ENCODE measurements around the gene LINC01488.

The LINC01488 gene

GRCh38 chr11:69495441-69496201 is 14.2 kb downstream of the LINC01488 start:
- DNase-seq: no peak

GRCh38 chr11:69496202-69496557 is 14.7 kb downstream of the LINC01488 start:
- DNase-seq: no peak

GRCh38 chr11:69496631-69497220 is 15.3 kb downstream of the LINC01488 start:
- DNase-seq: no peak

GRCh38 chr11:69497221-69497787 is 15.8 kb downstream of the LINC01488 start:
- DNase-seq: no peak

GRCh38 chr11:69498614-69499175 is 17.2 kb downstream of the LINC01488 start:
- DNase-seq: no peak

- DNase-seq: no peak
Measured at GRCh38 chr11:69499186-69499917, 17.9 kb downstream of the LINC01488 start.

- DNase-seq: no peak
Measured at GRCh38 chr11:69499918-69500284, 18.4 kb downstream of the LINC01488 start.

- no peak for DNase-seq
Measured at GRCh38 chr11:69500285-69501120, 19.0 kb downstream of the LINC01488 start.

- no peak for DNase-seq
Measured at GRCh38 chr11:69501121-69501489, 19.6 kb downstream of the LINC01488 start.

- no peak for DNase-seq
Measured at GRCh38 chr11:69501891-69502860, 20.7 kb downstream of the LINC01488 start.

- no peak for DNase-seq
Measured at GRCh38 chr11:69504127-69504526, 22.7 kb downstream of the LINC01488 start.

GRCh38 chr11:69504576-69505335 is 23.3 kb downstream of the LINC01488 start:
- DNase-seq: no peak

- DNase-seq: no peak
Measured at GRCh38 chr11:69508974-69509373, 27.5 kb downstream of the LINC01488 start.

GRCh38 chr11:69509381-69509780 is 27.9 kb downstream of the LINC01488 start:
- DNase-seq: no peak

GRCh38 chr11:69509846-69510390 is 28.5 kb downstream of the LINC01488 start:
- DNase-seq: no peak

- DNase-seq: no peak
Measured at GRCh38 chr11:69510471-69511357, 29.3 kb downstream of the LINC01488 start.

GRCh38 chr11:69511358-69512055 is 30.0 kb downstream of the LINC01488 start:
- DNase-seq: no peak

- DNase-seq: no peak
Measured at GRCh38 chr11:69512136-69512535, 30.7 kb downstream of the LINC01488 start.

Data from NCI-H748 treated with DMSO at 0.1 percent for 48 hours (cell line).